Hematopoietic multipotent progenitor cell (in vitro differentiated cells): ENCODE measurements around the gene SCEL. TPM values are rescaled to one million over a fixed set of nuclear protein-coding genes. Genes with fewer than 3 reads are reported as not detected.

Source experiments
- DNase-seq, 3 donors: peaks; one replicate each; pipeline ENCODE4 v3.0.0-alpha.2; 2011 to 2015; ENCODE audit warnings: low read depth in 2 of 3, low spot score in 2 of 3
- total RNA-seq: library from RNA; depleted of rRNA; stranded (reverse); fragments of >200 nt; gene quantifications from one replicate; pipeline ENCODE4 v1.2.3, GENCODE V29; 2012

SCEL gene
- total RNA-seq, 1 donor: not detected

- DNase-seq: no peak
These were observed 14.3 kb upstream of the SCEL start for GRCh38 chr13:77521194-77521593.

DNA sequence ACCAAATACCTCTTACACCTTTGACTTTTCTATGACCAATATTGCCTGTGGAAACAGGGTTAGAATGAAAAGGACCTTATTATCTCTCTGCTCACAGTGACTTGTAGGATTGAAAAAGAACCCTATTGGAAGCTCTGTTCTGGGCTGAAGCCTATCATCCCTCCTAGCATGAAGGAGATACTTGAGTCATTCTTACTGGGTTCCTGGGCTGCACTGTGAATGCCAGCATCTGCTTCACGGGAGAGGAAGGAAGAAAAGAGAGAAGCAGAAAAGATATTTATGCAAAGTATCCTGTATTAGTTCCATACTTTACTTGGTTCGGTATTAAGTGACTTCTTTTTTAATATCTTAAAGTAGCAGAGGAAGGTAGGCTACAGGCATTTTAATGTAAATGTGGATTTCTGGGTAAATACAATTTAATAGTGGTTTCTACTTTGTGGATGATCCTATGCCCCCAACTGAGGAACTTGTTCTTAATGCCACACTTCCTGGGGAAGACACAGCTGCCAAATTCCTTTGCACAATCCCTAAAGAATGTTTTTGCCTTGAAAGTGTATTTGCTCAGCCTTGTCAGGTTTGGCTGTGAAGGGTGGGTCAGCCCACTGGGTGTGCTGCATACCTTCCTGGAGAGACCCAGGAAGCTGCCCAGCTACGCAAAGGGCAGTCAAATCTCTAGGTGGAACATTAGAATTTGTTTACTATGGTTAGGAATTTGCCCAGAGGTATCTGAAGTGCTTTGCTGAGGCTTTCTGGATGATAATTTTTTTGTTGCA lies 13.7 kb upstream of the SCEL start:
- DNase-seq: no peak

GRCh38 chr13:77522444-77522843 lies 13.1 kb upstream of the SCEL start:
- no peak for DNase-seq

GRCh38 chr13:77523386-77523785 lies 12.1 kb upstream of the SCEL start:
- no peak for DNase-seq

GRCh38 chr13:77523834-77524728 lies 11.4 kb upstream of the SCEL start:
- no peak for DNase-seq

DNA sequence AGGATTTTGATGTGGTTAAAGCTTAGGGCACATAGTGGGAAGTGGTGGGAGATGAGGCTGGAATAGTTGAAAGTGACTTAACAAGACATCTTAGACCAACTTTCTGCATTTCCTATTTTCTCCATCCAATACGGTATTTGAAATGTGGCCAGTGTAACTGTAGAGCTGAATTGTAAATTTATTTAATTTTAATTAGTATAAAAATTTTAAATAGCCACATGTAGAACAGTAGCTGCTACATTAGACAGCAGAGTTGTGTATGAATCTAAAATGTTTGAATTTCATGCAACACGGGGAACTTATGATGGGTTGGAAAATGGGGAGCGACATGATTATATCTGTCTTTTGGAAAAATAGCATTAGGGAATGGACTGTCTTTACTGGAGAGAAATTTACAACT lies 7.1 kb upstream of the SCEL start:
- no peak for DNase-seq

GRCh38 chr13:77528834-77529500 lies 6.5 kb upstream of the SCEL start:
- DNase-seq: no peak

GRCh38 chr13:77529501-77529840 lies 6.0 kb upstream of the SCEL start:
- no peak for DNase-seq

DNA sequence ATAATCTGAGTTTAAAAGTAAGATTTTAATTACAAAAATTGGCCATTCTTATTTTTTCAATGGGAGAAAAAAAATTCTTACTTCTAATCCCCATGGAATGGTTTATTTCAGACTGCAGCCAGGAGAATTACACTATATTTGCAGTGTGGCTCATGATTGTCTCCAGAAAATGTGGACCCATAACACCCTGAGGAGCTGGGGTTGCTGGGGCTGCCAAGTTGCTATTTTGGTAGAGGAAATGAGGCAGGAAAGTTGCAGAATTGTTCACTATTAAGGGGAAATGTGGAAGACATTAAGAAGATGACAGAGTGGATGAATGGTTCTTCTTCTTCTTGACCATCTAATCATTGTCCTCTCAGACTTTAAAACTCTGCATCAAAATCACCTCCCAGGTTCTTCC lies 4.6 kb upstream of the SCEL start:
- DNase-seq: no peak

- DNase-seq: no peak
These were observed 2.5 kb upstream of the SCEL start for GRCh38 chr13:77532983-77533382.

DNA sequence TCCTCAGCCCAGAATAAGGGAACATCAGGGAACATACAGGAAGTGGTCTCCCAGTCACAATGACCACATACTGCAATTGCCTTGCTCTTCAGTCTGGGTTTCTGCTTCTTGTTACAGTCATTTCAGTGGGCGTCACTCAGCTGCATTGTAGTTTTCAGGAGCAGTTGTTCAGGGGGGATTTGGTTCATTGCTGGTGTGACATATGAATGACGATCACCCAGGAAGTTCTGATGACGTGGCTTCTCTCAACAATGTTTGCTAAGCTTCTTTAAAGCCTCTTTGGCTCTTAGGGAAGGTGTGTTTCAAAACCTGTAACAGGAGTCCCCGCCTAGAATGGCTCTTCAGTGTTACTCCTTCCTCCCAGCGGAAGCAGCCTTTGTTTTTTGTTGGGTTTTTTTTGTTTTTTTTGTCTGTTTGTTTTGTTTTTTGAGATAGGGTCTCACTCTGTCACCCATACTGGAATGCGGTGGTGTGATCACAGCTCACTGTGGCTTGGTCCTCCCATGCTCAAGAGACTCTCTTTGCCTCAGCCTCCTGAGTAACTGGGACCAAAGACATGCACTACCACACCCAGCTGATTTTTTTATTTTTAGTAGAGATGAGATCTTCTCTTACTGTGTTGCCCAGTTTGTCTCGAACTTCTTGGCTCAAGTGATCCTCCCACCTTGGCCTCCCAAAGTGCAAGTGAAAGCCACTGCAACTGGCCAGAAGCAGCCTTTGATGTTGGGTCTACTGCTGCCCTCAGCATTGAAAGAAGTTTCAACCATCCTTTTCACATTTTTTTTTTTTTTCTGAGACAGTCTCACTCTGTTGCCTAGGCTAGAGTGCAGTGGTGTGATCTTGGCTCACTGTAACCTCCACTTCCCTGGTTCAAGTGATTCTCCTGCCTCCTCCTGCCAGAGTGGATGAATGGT lies 1.4 kb upstream of the SCEL start:
- DNase-seq: no peak

DNA sequence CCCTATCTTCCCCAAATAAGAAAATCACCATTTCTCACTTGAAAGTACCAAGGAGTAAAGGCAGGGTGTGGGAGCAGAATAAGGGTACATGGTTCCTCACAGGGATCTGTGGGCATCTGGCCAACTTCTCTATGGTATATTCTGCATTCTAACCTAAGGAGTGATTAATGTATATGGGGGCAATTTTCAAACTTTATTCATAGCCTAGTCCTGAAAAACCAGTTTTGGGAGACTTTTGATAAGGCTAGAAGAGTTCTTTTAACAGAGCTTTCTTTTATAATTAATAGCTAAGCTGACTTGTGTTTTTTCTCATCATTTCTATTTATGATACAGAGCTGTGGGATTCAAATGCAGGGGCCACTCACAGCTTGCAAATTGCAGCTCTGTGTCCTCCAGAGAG lies 852 bp downstream of the SCEL start:
- no peak for DNase-seq

GRCh38 chr13:77537289-77537919 lies 1.9 kb downstream of the SCEL start:
- no peak for DNase-seq

GRCh38 chr13:77543711-77544110 lies 8.2 kb downstream of the SCEL start:
- DNase-seq: no peak

- no peak for DNase-seq
These were observed 8.8 kb downstream of the SCEL start for GRCh38 chr13:77544355-77544754.

DNA sequence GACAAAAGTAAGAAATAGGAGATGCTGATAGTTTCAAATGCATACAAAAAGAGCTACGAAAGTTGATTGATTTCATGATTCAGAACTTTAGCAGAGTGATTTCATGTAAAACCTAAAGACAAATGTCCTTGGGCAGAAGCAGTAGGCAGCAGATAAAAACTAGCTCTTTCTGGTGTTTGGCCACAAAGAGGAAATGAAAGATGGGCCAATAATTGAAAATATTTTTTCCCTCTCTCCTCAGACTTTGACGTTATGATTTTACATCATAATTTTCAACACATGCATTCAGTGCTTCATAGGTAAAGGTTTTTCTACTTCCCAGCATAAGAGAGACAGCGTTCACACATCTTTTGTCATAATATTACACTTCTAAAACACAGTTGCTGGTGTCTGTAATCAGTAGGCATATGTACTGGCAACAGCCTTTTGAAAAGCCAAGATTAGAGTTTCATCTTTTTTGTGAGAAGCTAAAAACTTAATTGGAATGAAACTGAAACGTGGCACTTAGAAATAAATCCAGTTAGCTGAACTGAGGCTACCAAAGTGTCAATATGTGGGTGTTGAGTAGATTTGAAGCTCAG lies 9.3 kb downstream of the SCEL start:
- no peak for DNase-seq

- no peak for DNase-seq
These were observed 10.3 kb downstream of the SCEL start for GRCh38 chr13:77545626-77546412.

- DNase-seq: no peak
These were observed 12.6 kb downstream of the SCEL start for GRCh38 chr13:77548095-77548494.

DNA sequence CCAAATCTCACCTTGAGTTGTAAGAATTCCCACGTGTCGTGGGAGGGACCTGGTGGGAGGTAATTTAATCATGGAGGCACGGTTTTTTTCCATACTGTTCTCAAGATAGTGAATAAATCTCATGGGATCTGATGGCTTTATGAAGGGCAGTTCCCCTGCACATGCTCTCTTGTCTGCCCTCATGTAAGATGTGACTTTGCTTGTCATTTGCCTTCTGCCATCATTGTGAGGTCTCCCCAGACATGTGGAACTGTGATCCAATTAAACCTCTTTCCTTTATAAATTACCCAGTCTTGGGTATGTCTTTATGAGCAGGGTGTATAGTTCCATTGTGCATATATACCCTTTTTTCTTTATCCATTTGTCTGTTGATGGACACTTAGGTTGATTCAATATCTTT lies 13.1 kb downstream of the SCEL start:
- no peak for DNase-seq
